IMR-90 (cell line): ENCODE data around the gene PAGE4. TPM values are rescaled to one million over a fixed set of nuclear protein-coding genes. Genes with fewer than 3 reads are reported as not detected.

Experiments
- ATAC-seq: fragments of 200-7000 bp; cut with Tn5 transposase; 2 replicates; pipeline ENCODE4 v1.9.1; 2020; ENCODE audit warnings: low read depth, mild to moderate bottlenecking, moderate library complexity
- BruUV-seq: library from RNA; stranded (reverse); fragments of 400-500 nt; replicated peaks from 2 replicates; lab custom pipeline; 2021; lab: Mats Ljungman, UMichigan
- CTCF ChIA-PET: fragments of 300-600 bp; formaldehyde crosslinking; extraction: SDS; loops from one replicate; lab custom pipeline; 2021; ENCODE audit warnings: antibody characterized with exemption; lab: Yijun Ruan, JAX
- POLR2A ChIA-PET: fragments of 300-600 bp; sonication (Branson Sonifier 250); formaldehyde crosslinking; loops from one replicate; lab custom pipeline; 2022; ENCODE audit warnings: antibody characterized with exemption; ENCODE audit not compliant: unreplicated experiment; lab: Charles Lee
- DNase-seq: peaks from one replicate; pipeline ENCODE4 v3.0.0; 2013
- H2AFZ ChIP-seq: replicated peaks from 2 replicates; pipeline ENCODE3; 2013; ENCODE audit warnings: low read length, mild to moderate bottlenecking; ENCODE audit not compliant: poor library complexity
- H2AK5ac ChIP-seq: 2 replicates; pipeline ENCODE4 v1.6.1; 2013; ENCODE audit warnings: low read depth, low read length, inconsistent platforms
- H2AK9ac ChIP-seq: replicated peaks from 2 replicates; pipeline ENCODE3; 2013; ENCODE audit warnings: mild to moderate bottlenecking, low read depth, low read length, moderate library complexity; ENCODE audit not compliant: poor library complexity
- H2BK120ac ChIP-seq: 2 replicates; pipeline ENCODE4 v1.6.1; 2013; ENCODE audit warnings: low read depth, low read length, inconsistent platforms
- H2BK15ac ChIP-seq: 3 replicates; pipeline ENCODE4 v1.6.1; 2013; ENCODE audit warnings: low read depth, low read length, inconsistent platforms
- H2BK20ac ChIP-seq: 2 replicates; pipeline ENCODE4 v1.6.1; 2013; ENCODE audit warnings: low read depth, mild to moderate bottlenecking, inconsistent platforms, low read length, moderate library complexity
- H2BK5ac ChIP-seq: 2 replicates; pipeline ENCODE4 v1.6.1; 2013; ENCODE audit warnings: mild to moderate bottlenecking, low read depth, low read length, inconsistent platforms; ENCODE audit not compliant: poor library complexity, severe bottlenecking
- H3K14ac ChIP-seq: replicated peaks from 2 replicates; pipeline ENCODE4 v1.6.1; 2013; ENCODE audit warnings: low read depth, low read length, inconsistent platforms
- H3K18ac ChIP-seq: 2 replicates; pipeline ENCODE4 v1.6.1; 2013; ENCODE audit warnings: low read depth, low read length, control low read depth
- H3K23ac ChIP-seq: 2 replicates; pipeline ENCODE4 v1.6.1; 2013; ENCODE audit warnings: low read depth, low read length, inconsistent platforms
- H3K27ac ChIP-seq: 2 replicates; pipeline ENCODE4 v1.5.1; 2013; ENCODE audit warnings: mild to moderate bottlenecking, control low read depth, low read length; ENCODE audit not compliant: insufficient read depth
- H3K27me3 ChIP-seq: 2 replicates; pipeline ENCODE4 v1.6.1; 2013; ENCODE audit warnings: low read length; ENCODE audit not compliant: control insufficient read depth, insufficient read depth
- H3K36me3 ChIP-seq: 2 replicates; pipeline ENCODE4 v1.6.1; 2013; ENCODE audit warnings: low read length, mixed read lengths; ENCODE audit not compliant: control insufficient read depth, insufficient read depth
- H3K4ac ChIP-seq: 2 replicates; pipeline ENCODE4 v1.6.1; 2013; ENCODE audit warnings: low read depth, low read length, inconsistent platforms
- H3K4me1 ChIP-seq: 2 replicates; pipeline ENCODE4 v1.6.1; 2013; ENCODE audit warnings: low read length, mixed read lengths; ENCODE audit not compliant: control insufficient read depth, insufficient read depth
- H3K4me2 ChIP-seq: 2 replicates; pipeline ENCODE4 v1.6.1; 2013; ENCODE audit warnings: low read depth, mild to moderate bottlenecking, control low read depth, low read length, moderate library complexity
- H3K4me3 ChIP-seq: 2 replicates; pipeline ENCODE4 v1.5.1; 2013; ENCODE audit warnings: low read depth, mild to moderate bottlenecking, control low read depth, low read length, moderate library complexity; ENCODE audit not compliant: insufficient read depth
- H3K56ac ChIP-seq: 2 replicates; pipeline ENCODE4 v1.6.1; 2013; ENCODE audit warnings: low read length, inconsistent platforms; ENCODE audit not compliant: insufficient read depth; ENCODE audit errors: extremely low read depth
- H3K79me1 ChIP-seq, 2 experiments: 2 replicates each; pipeline ENCODE4 v1.6.1; 2013; ENCODE audit warnings: low read length in 2 of 2, inconsistent platforms in 1 of 2, low read depth in 1 of 2
- H3K9ac ChIP-seq: 2 replicates; pipeline ENCODE4 v1.6.1; 2013; ENCODE audit warnings: low read depth, low read length, control low read depth
- H3K9me1 ChIP-seq: 2 replicates; pipeline ENCODE4 v1.6.1; 2013; ENCODE audit warnings: low read length, inconsistent platforms; ENCODE audit not compliant: insufficient read depth
- H3K9me3 ChIP-seq: 2 replicates; pipeline ENCODE4 v1.6.1; 2013; ENCODE audit warnings: low read length; ENCODE audit not compliant: control insufficient read depth, insufficient read depth
- H4K20me1 ChIP-seq: 2 replicates; pipeline ENCODE4 v1.6.1; 2013; ENCODE audit warnings: low read length, inconsistent platforms; ENCODE audit not compliant: insufficient read depth
- H4K5ac ChIP-seq: 2 replicates; pipeline ENCODE4 v1.6.1; 2013; ENCODE audit warnings: mild to moderate bottlenecking, low read depth, low read length, control low read depth
- H4K8ac ChIP-seq, 2 experiments: 2 replicates each; pipeline ENCODE4 v1.6.1; 2013; ENCODE audit warnings: low read depth in 2 of 2, low read length in 2 of 2, control low read depth in 1 of 2, inconsistent platforms in 1 of 2
- H4K91ac ChIP-seq: 2 replicates; pipeline ENCODE4 v1.6.1; 2013; ENCODE audit warnings: low read depth, low read length, inconsistent platforms; ENCODE audit not compliant: insufficient read depth
- MXI1 ChIP-seq: IDR thresholded peaks from 2 replicates; pipeline ENCODE4 v1.6.1; 2012; ENCODE audit warnings: low read depth, mild to moderate bottlenecking, low read length, moderate library complexity, borderline replicate concordance
- whole genome bisulfite sequencing, 2 experiments: methylation state at CpG; one replicate each; pipeline versions ENCODE4 v1.1.5 to v1.1.7; 2013; ENCODE audit warnings: missing lambda C conversion rate in 2 of 2; ENCODE audit not compliant: insufficient read length in 1 of 2; ENCODE audit errors: extremely low coverage in 2 of 2; 5-methylcytosine and 5-hydroxymethylcytosine counted together
- dilution Hi-C: fragments of 300-500 bp; cut with HindIII; formaldehyde crosslinking; loops from one replicate; pipeline ENCODE4 v1.14.3; 2018; ENCODE audit warnings: low sequenced_read_pairs; ENCODE audit not compliant: unreplicated experiment
- in situ Hi-C: fragments of 300-500 bp; cut with MboI; formaldehyde crosslinking; loops from 3 replicates; pipeline ENCODE4 v1.14.3; 2019; ENCODE audit warnings: low sequenced_read_pairs, inconsistent platforms, mixed read lengths
- intact Hi-C: fragments of 100-400 bp; cut with micrococcal nuclease; formaldehyde crosslinking; loops from 2 replicates; pipeline ENCODE4 v1.10.0; 2022
- polyA plus RNA-seq, 3 experiments: library from polyadenylated mRNA; depleted of rRNA; stranded (reverse); fragments of >200 nt; gene quantifications; 2 replicates each; pipeline ENCODE4 v1.2.3, GENCODE V29; 2012; ENCODE audit warnings: low replicate concordance in 1 of 3
- total RNA-seq: library from RNA; depleted of rRNA; stranded (reverse); fragments of >200 nt; gene quantifications from 2 replicates; pipeline ENCODE4 v1.2.3, GENCODE V29; 2012

Gene PAGE4
- total and polyA plus RNA-seq, 2 of the 4 experiments (the other 2 are of a cell fraction): not detected

DNA sequence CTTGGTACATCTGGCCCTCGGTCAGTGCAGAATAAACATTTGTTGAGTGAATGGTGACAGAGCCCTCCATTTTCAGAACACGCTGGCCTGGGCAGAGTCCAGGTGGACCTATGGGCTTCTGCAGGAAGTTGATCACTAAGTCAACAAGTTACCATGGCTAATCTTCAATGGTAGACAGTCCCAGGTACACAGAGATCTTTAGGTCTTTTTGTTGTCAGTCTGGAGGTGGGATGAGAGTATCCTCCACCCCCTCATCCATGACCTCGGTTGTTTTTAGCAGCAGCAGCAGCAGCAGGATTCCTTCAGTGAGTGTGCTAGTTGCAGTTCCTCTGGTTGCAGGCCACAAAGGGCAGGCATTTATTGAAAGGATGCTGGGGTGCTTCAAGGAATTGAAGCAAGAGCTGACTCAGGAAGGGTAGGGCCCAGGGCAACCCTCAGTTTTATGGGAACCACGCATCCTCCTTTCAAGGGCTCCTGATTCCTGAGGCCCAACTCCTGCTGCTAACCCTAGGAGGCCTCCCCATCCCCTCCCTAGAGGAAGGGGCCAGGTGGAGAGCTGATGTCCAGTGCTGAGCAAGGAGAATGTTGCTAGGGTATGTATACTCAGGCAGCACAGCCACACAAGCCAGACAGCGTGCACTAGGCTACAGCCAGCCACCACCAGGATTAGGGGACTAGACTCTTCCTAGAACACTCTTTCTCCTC is 48.4 kb downstream of the PAGE4 start:
- no peaks in the 10 kb centered on the region for H3K36me3 ChIP-seq
- no peak overlapping the region for H3K9ac ChIP-seq
- no peak overlapping the region for H3K14ac ChIP-seq
- H3K4me2 ChIP-seq: no peak overlapping the region
- no peak overlapping the region for H3K4me3 ChIP-seq
- no peak overlapping the region for H2AFZ ChIP-seq
- H3K9me1 ChIP-seq: peaks cover 16% of the 10 kb centered on the region; the same call in 1 of the 2 replicates
- POLR2A ChIA-PET: no interaction called here
- H2AK5ac ChIP-seq: no peak overlapping the region
- ATAC-seq: no peak
- H4K8ac ChIP-seq: peak overlapping the region in 1 of 2 experiments; percentile 9; a peak in 1 of 4 replicates
- BruUV-seq: no TSS peak
- no CpG with 5 or more reads among the region's 5 CpGs for WGBS, 2 experiments
- no peak overlapping the region for H3K23ac ChIP-seq
- H3K79me1 ChIP-seq: peaks cover 6 to 11% of the 10 kb centered on the region in 2 experiments; a peak in 2 of 4 replicates
- peaks cover 3% of the 10 kb centered on the region; the same call in 1 of the 2 replicates for H3K4me1 ChIP-seq
- H3K56ac ChIP-seq: no peak overlapping the region
- H3K4ac ChIP-seq: no peak overlapping the region; the same call in 1 of the 2 replicates
- no peak overlapping the region for H3K18ac ChIP-seq
- no peak for DNase-seq
- H2BK15ac ChIP-seq: no peak overlapping the region
- H2AK9ac ChIP-seq: peak overlapping the region; percentile 47
- H4K20me1 ChIP-seq: no peaks in the 10 kb centered on the region
- no peak overlapping the region for H4K5ac ChIP-seq
- dilution Hi-C loops (no loop called here), intact Hi-C loops (no loop called here), in situ Hi-C loops (no loop called here)
- no peak overlapping the region for H4K91ac ChIP-seq
- H3K27ac ChIP-seq: no peak overlapping the region
- CTCF ChIA-PET: no interaction called here
- no peak overlapping the region for H2BK120ac ChIP-seq
- H3K27me3 ChIP-seq: peaks cover 3% of the 10 kb centered on the region; the same call in 1 of the 2 replicates
- no peak overlapping the region for H2BK20ac ChIP-seq
- H2BK5ac ChIP-seq: no peak overlapping the region
- no peak for TF ChIP-seq MXI1
- H3K9me3 ChIP-seq: no peaks in the 10 kb centered on the region; the same call in 1 of the 2 replicates
